OCI-LY3 (cell line): Measurements from ENCODE around the gene VCAM1.

Source experiments
- H2AFZ ChIP-seq: fragments of 200-600, 300-600 bp; shearing (Covaris generic); 2 replicates; pipeline ENCODE4 v1.6.0; 2014; ENCODE audit warnings: antibody characterized with exemption, low read depth, low read length
- H3K27ac ChIP-seq: fragments of 200-600, 300-600 bp; sonication (generic); 2 replicates; pipeline ENCODE4 v1.5.1; 2014; ENCODE audit warnings: mild to moderate bottlenecking, low read length, moderate library complexity, mixed read lengths
- H3K27me3 ChIP-seq: fragments of 200-600, 300-600 bp; sonication (generic); 2 replicates; pipeline ENCODE4 v1.6.1; 2014; ENCODE audit warnings: low read depth, low read length, mixed read lengths
- H3K36me3 ChIP-seq: fragments of 200-600, 300-600 bp; sonication (generic); replicated peaks from 2 replicates; pipeline ENCODE3; 2014; ENCODE audit warnings: low read depth, low read length, mixed read lengths
- H3K4me1 ChIP-seq: fragments of 300-600, 200-600 bp; sonication (generic); 2 replicates; pipeline ENCODE4 v1.6.1; 2014; ENCODE audit warnings: low read length, mixed read lengths
- H3K4me2 ChIP-seq: fragments of 200-600, 300-600 bp; sonication (generic); 2 replicates; pipeline ENCODE4 v1.6.1; 2014; ENCODE audit warnings: low read length, mixed read lengths
- H3K4me3 ChIP-seq: fragments of 300-600, 200-600 bp; sonication (generic); 2 replicates; pipeline ENCODE4 v1.5.1; 2014; ENCODE audit warnings: antibody characterized with exemption, mild to moderate bottlenecking, low read length, moderate library complexity
- H3K79me2 ChIP-seq: fragments of 300-600, 200-600 bp; shearing (Covaris generic); 2 replicates; pipeline ENCODE4 v1.6.1; 2014; ENCODE audit warnings: mild to moderate bottlenecking, low read length, mixed read lengths
- H3K9ac ChIP-seq: fragments of 300-600, 200-600 bp; shearing (Covaris generic); 2 replicates; pipeline ENCODE4 v1.6.0; 2014; ENCODE audit warnings: mild to moderate bottlenecking, low read length, moderate library complexity
- H3K9me3 ChIP-seq: fragments of 200-600, 300-600 bp; shearing (Covaris generic); 2 replicates; pipeline ENCODE4 v1.6.1; 2014; ENCODE audit warnings: low read length, mixed read lengths; ENCODE audit not compliant: insufficient read depth
- H4K20me1 ChIP-seq: fragments of 200-600, 300-600 bp; sonication (generic); 2 replicates; pipeline ENCODE4 v1.6.1; 2016; ENCODE audit warnings: low read length, mixed read lengths; ENCODE audit not compliant: insufficient read depth
- EZH2phosphoT487 ChIP-seq: fragments of 200-600 bp; shearing (Covaris generic); IDR thresholded peaks from 2 replicates; pipeline ENCODE4 v1.6.1; 2018; ENCODE audit warnings: antibody characterized with exemption, mixed run types, low read depth
- TF ChIP-seq, protein P1 (sequence below): fragments of 200-600, 300-600 bp; sonication (generic); IDR thresholded peaks from 2 replicates; pipeline ENCODE4 v1.5.1; 2014; ENCODE audit warnings: antibody characterized with exemption, low read length, low read depth

The VCAM1 gene

DNA sequence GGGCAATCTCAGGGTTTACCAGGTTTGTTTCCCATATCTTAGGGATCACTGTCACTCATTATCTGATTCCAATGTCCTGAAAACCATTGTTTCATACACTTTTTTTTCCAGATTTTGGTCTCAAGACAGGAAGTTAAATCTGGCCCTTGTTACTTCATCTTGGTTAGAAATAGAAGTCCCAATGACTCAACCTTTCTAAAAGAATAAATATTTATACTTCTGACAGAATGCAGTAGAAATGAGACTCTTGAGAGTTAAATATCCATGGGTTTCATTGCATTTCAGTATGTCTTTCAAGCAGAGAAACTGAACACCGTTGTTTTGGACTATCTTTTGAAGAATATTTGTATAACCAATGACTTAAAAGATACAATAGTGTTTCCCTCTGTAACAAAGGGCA is 19.8 kb upstream of the VCAM1 start:
- Histone ChIP-seq H3K4me3 (no peak overlapping the region), H3K9me3 (no peaks in the 10 kb centered on the region), H3K4me2 (no peak overlapping the region), H4K20me1 (no peaks in the 10 kb centered on the region), H3K27me3 (no peaks in the 10 kb centered on the region), H3K27ac (no peak overlapping the region), H2AFZ (no peak overlapping the region), H3K79me2 (no peaks in the 10 kb centered on the region), H3K36me3 (no peaks in the 10 kb centered on the region), H3K4me1 (no peaks in the 10 kb centered on the region), H3K9ac (no peak overlapping the region)
- TF ChIP-seq, protein P1, sequence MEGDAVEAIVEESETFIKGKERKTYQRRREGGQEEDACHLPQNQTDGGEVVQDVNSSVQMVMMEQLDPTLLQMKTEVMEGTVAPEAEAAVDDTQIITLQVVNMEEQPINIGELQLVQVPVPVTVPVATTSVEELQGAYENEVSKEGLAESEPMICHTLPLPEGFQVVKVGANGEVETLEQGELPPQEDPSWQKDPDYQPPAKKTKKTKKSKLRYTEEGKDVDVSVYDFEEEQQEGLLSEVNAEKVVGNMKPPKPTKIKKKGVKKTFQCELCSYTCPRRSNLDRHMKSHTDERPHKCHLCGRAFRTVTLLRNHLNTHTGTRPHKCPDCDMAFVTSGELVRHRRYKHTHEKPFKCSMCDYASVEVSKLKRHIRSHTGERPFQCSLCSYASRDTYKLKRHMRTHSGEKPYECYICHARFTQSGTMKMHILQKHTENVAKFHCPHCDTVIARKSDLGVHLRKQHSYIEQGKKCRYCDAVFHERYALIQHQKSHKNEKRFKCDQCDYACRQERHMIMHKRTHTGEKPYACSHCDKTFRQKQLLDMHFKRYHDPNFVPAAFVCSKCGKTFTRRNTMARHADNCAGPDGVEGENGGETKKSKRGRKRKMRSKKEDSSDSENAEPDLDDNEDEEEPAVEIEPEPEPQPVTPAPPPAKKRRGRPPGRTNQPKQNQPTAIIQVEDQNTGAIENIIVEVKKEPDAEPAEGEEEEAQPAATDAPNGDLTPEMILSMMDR: no peak
- TF ChIP-seq EZH2phosphoT487: no peak

DNA sequence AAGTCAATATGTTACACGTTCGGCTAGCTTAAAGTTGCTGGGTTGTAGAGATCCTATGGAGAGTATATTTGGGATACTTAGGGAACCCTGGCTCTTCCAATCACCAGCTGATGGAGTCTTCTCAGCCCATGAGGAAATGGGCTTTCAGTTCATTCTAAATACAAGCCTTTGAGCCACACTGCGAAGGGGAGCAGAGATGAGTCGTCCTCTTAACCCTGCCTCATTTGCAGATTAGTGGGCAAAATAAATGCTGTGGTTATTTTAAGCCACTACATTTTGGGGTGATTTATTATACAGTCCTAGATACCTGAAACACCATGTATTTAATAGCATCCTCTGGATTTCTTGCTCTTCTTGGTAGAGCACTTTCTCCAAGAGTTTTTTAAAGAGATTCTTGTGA is 19.0 kb upstream of the VCAM1 start:
- TF ChIP-seq, protein P1: no peak
- no peak for TF ChIP-seq EZH2phosphoT487
- no peak overlapping the region for H3K4me2 ChIP-seq
- no peak overlapping the region for H2AFZ ChIP-seq
- H3K27ac ChIP-seq: no peak overlapping the region
- H3K9ac ChIP-seq: no peak overlapping the region
- no peak overlapping the region for H3K4me3 ChIP-seq
- H3K79me2 ChIP-seq: no peaks in the 10 kb centered on the region
- H3K4me1 ChIP-seq: no peaks in the 10 kb centered on the region
- H4K20me1 ChIP-seq: no peaks in the 10 kb centered on the region
- H3K27me3 ChIP-seq: no peaks in the 10 kb centered on the region
- H3K9me3 ChIP-seq: no peaks in the 10 kb centered on the region
- no peaks in the 10 kb centered on the region for H3K36me3 ChIP-seq

DNA sequence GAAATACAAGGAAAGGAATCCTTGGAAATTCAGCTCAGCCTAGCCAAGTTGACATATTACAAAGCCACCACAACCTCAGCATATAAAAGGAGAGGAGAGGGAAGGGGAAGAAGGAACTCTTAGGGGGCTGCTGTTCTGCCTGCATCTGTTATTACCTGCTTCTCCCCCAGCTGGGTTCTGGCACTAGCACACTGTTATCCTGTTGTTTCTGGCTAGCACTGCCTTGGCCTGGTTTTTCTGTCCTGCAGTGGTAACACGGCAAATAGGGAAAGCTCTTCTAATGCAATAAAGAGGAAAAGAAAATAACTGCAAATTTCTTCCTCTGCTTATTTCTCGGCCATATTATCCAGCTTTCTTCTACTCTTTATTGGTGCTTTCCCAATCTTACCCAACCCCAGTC is 16.5 kb upstream of the VCAM1 start:
- Histone ChIP-seq H3K79me2 (no peaks in the 10 kb centered on the region), H2AFZ (no peak overlapping the region), H3K27ac (no peak overlapping the region), H3K4me3 (no peak overlapping the region), H3K36me3 (no peaks in the 10 kb centered on the region), H3K4me1 (no peaks in the 10 kb centered on the region), H3K9me3 (no peaks in the 10 kb centered on the region), H3K27me3 (no peaks in the 10 kb centered on the region), H3K4me2 (no peak overlapping the region), H4K20me1 (no peaks in the 10 kb centered on the region), H3K9ac (no peak overlapping the region)
- TF ChIP-seq, protein P1: no peak
- no peak for TF ChIP-seq EZH2phosphoT487

DNA sequence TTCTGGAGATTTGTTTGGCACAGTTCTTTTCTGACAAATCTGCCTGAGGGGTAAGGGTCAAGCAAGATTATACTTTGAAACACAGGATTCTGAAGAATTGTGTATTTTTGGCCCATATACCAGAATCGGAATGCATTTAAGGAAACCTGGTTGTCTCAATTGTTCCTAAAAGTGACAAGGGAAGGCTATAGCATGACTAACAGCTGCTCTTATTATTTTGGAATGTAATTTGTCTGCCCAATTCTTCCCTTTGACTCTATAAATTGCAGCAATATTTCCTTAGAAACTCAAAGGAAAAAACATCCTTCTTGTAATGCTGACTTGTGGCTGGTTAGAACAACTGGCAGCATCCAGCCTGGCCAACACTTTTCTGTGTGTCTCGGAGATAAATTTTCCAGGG is 15.8 kb upstream of the VCAM1 start:
- Histone ChIP-seq H3K4me3 (no peak overlapping the region), H4K20me1 (no peaks in the 10 kb centered on the region), H3K79me2 (no peaks in the 10 kb centered on the region), H3K4me2 (no peak overlapping the region), H3K27me3 (no peaks in the 10 kb centered on the region), H3K36me3 (no peaks in the 10 kb centered on the region), H3K27ac (no peak overlapping the region), H3K4me1 (no peaks in the 10 kb centered on the region), H2AFZ (no peak overlapping the region), H3K9me3 (no peaks in the 10 kb centered on the region), H3K9ac (no peak overlapping the region)
- TF ChIP-seq, protein P1: no peak
- no peak for TF ChIP-seq EZH2phosphoT487
